GM19023 (cell line): ENCODE data around the gene IL12RB1.
"Not testable (repeated sequence)": the region's sequence is repeated elsewhere in the genome, so short reads cannot be mapped to it uniquely, and the experiment has no call there.

Experiments
- ATAC-seq: cut with Tn5 transposase; IDR thresholded peaks from one replicate; pipeline ENCODE4 v1.9.1; 2021; ENCODE audit warnings: mild to moderate bottlenecking, moderate library complexity; ENCODE audit not compliant: unreplicated experiment

Gene IL12RB1

DNA sequence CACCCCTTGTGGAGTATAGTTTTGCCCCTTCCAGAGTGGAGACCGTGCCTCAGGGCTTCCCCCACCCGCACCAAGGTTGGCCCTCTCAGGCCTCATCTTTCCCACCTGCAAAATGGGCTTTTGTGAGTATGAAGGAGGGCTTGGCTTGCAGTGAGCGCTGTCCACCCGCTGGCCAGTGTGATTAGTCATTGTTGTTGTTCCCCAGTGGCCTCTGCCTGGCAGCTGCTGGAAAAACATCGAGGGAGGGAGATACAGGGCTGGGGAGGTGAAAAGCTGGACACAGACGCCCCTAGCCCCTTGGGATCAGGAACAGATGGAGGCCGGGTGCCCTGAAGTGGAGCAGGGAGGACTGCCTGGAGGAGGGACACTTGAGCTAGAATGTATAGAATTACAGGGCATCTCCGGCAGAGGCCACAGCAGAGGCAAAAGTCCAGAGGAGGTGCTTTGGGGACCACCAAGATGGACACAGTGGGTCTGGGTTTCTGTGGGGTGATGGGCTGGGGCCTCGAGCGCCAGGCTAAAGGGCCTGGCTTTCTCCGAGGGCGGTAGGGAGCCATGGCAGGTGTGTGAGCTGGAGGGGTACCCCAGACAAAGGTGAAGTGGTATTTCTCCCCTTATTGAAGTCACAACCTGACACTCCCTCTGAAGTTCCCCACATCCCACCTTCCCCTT lies 3.9 kb upstream of the IL12RB1 start:
- ATAC-seq = no peak

DNA sequence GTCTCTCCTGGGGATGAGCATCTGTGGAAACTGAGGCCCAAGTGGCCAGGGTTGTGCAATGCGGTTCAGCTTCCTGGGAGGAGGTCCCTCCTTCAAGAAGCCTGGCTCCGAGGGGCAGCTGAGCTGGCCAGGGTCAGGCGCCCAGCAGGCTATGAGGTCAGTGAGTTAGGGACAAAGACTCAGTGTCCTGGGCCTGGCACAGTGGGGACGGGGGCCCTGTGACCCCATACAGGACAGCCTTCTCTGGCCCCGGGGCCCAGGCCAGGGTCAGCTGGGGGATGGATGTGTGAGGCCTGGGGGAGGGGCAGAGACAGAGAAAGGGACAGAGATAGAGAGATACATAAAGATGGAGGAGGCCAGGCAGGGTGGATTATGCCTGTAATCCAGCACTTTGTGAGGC lies 3.0 kb upstream of the IL12RB1 start:
- no peak for ATAC-seq

DNA sequence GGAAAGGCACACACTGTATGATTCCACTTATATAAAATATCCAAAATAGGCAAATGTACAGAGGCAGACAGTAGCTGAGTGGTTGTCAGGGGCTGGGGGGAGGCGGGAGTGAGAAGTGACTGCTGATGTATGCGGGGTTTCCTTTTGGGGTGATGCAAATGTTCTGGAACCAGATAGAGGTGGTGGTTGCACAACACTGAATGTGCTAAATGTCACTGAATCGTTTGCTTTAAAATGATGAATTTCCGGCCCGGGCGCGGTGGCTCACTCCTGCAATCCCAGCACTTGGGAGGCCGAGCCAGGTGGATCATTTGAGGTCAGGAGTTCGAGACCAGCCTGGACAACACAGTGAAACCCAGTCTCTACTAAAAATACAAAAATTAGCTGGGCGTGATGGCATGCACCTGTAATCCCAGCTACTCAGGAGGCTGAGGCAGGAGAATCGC lies 2.4 kb upstream of the IL12RB1 start:
- not testable (repeated sequence) for ATAC-seq

DNA sequence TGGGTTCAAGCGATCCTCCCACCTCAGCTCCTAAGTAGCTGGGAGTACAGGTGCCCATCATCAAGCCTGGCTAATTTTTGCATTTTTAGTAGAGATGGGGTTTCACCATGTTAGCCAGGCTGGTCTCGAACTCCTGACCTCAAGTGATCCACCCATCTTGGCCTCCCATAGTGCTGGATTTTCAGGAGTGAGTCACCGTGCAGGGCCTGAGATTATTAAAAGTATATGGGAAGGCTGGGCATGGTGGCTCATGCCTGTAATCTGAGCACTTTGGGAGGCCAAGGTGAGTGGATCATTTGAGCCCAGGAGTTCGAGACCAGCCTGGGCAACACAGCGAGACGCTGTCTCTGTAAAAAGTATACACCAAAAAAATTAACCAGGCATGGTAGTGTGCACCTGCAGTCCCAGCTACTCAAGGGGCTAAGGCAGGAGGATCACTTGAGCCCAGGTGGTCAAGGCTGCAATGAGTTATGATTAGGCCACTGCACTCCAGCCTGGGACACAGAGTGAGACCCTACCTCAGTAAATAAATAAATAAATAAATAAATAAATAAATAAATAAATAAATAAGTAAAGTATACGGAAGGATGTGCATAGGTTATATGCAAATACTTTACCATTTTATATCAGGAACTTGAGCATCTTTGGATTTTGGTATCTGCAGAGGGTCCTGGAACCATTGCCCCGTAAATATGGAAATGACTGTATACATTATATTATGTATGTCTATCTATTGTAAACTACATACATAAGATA lies 854 bp downstream of the IL12RB1 start:
- ATAC-seq = no peak

DNA sequence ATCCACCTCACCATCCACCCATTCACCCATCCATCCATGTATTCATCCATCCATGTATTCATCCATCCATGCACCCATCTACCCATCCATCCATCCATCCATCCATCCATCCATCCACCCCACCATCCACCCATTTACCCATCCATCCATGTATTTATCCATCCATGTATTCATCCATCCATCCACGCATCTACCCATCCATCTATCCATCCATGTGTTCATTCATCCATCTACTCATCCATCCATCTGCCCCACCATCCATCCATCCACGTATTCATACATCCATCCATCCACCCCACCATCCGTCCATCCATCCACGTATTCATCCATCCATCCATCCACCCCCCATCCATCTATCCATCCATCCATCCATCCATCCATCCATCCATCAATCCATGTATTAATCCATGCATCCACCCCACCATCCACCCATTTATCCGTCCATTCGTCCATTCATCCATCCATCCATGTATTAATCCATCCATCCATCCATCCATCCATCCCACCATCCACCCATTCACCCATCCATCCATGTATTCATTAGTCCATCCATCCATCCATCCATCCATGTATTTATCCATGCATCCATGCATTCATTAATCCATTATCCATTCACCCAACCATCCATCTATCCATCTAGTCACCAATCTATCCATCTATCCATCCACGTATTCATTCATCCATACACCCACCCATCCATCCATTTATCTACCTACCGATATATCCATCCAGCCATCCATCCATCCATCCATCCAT lies 2.6 kb downstream of the IL12RB1 start:
- ATAC-seq = no peak

DNA sequence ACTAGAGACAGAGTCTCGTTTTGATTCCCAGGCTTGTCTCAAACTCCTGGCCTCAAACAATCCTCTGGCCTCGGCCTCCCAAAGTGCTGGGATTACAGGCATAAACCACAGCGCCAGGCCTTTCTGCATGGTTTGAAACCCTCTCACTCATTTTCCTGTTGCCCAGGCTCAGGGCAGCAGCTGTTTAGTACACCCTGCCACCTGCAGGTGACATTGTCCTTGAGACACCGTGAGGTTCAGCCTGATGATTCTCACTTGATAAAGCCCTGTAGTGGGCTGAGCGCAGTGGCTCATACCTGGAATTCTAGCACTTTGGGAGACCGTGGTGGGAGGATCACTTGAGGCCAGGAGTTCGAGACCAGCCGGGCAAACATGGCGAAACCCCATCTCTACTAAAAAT lies 12.5 kb downstream of the IL12RB1 start:
- no peak for ATAC-seq

DNA sequence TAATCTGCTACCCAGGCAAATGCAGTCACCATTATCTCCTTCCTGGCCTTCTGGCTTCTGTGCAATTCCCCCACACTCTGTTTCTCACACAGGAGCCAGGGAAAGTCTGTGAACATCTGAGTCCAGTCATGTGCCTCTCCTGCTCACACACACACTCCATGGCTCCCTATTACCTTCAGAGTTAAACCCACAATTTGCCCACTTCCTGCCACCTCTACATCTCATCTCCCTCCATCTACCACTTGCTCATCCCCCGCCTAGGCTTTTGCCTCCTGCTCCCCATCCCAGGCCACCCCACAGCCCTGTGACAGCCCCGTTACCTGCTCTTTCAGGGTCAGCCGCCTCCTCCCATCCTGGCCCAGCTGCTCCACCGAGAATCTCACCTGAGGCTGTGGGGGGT lies 13.5 kb downstream of the IL12RB1 start:
- no peak for ATAC-seq

DNA sequence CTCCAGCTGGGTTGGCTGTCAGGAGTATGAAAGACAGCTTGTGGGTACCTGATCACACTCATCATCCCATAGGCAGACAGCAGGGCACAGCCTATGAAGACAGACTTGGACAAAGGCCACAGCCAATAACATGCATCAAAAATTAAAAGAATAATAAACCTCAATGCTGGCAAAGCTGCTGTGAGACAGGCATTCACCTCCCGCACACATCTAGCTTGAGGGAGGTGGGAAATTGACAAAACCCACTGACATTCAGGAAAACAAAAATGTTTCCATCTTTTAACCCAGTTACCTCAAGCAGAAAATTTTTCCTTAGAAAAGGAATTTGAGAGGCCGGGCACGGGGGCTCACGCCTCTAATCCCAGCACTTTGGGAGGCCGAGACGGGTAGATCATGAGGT lies 14.4 kb downstream of the IL12RB1 start:
- ATAC-seq = no peak

DNA sequence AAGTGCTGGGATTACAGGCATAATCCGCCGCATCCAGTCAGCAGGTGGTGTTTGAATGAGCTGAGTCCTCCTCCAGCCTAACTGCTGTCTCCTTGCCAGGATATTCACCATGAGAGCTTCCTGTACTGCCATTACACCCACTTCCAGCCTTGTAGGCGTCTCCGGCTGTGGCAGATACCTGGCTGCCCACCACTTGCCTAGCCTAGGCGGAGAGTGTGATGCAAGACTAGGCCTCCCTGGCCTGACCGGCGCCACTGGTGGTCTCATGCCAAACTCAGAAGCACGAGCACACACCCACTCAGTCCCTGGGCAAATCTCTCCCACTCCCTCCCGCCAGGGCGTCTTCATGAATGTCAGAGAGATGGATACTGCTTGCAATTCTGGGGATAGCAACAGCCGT lies 16.6 kb downstream of the IL12RB1 start:
- ATAC-seq = no peak

DNA sequence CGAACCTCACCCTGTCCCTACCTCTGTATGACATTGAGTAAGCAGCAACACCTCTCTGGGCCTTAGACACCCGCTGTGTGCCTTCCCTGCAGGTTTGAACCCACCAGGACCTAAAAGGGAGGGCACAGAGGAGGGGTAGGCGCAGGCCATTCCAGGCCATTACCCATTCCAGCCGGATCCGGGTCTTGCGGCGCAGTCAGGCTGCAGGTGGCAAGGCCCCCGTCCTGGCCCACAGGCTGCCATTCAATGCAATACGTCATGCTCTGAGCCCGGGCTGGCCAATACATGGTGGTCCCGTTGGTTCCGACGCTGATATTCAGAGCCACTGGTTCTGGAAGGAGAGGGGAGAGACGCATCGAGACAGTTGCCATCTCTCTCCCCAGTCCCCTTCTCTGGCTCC lies 17.4 kb downstream of the IL12RB1 start:
- ATAC-seq = no peak

DNA sequence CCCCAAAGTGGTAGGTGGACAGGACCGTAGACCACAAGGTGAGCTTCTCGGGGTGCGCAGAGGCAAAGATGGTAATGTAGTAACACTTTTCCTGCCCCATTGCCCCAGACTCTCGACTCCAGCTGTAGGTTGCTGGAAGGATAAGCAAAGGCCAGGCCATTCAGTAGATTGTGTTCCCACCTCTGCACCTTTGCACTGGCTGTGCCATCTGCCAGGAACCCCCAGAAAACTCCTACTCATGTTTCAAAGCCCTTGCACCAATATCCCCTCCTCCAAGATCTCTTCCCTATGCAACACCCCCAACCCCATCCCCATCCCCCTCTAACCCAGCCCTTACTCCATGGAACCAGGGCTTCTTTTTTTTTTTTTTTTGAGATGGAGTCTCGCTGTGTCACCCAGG lies 18.3 kb downstream of the IL12RB1 start:
- no peak for ATAC-seq

DNA sequence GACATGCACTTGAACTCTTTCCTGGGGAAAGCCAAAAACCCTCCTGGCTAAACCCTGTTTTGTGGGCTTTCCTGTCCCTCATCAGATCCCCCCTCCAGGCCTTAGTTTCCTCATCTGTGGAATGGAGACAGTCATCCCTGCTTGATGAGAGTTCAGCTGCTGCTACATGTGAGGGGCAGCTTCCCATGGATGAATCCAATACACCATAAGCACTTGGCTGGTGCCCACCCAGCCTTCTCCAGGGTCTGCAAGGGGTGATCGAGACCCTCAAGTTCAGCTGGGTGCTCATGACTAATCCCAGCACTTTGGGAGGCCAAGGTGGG lies 21.6 kb downstream of the IL12RB1 start:
- ATAC-seq = no peak

DNA sequence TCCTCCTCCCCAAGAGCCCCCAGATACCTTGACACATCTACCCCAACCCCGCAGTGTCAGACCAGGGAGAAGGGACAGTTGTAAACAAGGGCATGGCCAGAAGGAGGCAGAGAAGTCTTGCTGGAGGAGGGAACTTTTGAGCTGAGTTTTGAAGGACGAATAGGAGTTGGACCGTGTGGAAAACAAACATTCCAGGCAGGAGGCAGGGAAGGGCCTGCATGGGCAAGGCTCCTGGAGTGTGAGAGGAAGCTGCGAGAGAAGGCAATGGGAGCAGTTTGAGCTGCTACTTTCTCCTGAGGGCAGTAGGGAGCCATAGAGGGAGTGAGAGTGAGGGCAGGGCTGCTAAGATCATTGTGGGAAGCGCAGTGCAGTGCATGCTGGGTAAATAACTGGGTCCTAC lies 23.3 kb downstream of the IL12RB1 start:
- ATAC-seq = no peak

DNA sequence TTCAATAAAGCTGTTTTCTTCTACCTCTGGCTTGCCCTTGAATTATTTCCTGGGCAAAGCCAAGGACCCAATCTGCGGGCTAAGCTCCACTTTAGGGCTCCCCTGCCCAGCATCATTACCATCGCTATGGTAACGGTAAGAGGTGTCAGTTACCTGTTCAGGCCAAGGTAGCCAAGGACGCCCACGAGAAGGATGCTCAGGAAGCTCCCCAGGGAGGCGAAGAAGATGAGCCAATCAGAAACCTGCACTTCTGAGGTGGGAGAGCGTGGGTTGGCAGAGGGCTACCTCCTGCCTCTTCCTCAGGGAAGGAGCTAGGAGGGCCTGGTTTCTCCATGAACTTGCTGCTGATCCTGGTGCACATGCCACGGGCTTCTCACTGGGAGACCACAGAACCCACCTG lies 24.7 kb downstream of the IL12RB1 start:
- ATAC-seq = no peak

DNA sequence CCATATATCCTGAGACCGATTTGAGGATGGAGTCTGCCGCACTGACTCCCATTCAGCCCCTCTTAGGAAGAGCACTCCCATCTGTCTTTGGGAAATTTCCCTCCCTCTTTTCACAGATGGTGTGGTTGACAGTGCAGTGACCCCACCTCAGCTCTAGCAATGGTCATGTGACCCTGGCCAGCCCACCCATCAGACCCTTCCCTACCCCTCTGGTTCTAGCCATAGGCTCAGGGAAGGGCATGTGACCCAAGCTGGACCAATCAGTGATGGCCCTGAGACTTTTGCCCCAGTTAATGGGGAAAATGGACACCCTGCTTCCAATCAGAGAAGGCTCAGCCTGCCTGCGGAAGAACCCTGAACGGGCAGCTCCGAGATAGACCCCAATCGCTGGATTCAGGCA lies 26.3 kb downstream of the IL12RB1 start:
- ATAC-seq = no peak

DNA sequence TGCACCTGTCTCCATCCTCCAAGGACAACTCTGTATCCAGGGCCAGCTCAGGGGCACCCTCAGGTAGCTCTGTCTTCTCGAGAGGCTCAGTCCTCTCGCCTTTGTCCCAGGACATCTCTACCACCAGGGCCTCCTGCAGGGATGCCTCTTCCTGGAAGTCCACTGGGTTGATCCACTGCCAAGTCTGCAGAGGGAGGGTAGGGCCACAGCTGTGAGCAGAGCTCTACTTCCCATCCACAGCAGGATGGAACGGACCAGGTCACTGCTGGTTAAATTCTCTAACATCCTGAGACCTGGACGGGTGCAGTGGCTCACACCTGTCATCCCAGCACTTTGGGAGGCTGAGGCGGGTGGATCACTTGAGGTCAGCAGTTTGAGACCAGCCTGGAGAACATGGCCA lies 26.8 kb downstream of the IL12RB1 start:
- ATAC-seq = no peak

DNA sequence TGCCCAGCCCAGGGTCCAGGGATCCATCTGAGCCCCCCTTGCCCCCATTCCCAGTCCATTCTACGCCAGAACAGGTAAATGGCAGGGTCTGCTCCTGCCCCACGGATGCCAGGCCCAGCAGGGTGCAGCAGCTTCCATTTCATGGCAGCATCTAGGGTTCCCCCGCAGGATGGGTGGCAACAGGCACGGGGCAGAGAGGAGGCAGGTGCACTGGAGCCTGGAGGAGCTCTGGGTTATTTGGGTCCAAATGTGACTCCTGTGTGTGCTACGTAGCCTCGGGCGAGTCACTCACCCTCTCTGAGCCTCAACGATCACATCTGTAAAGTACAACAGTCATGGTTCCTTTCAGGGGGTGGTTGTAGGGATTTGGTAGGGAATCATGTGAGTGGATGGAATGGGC lies 27.4 kb downstream of the IL12RB1 start:
- no peak for ATAC-seq

DNA sequence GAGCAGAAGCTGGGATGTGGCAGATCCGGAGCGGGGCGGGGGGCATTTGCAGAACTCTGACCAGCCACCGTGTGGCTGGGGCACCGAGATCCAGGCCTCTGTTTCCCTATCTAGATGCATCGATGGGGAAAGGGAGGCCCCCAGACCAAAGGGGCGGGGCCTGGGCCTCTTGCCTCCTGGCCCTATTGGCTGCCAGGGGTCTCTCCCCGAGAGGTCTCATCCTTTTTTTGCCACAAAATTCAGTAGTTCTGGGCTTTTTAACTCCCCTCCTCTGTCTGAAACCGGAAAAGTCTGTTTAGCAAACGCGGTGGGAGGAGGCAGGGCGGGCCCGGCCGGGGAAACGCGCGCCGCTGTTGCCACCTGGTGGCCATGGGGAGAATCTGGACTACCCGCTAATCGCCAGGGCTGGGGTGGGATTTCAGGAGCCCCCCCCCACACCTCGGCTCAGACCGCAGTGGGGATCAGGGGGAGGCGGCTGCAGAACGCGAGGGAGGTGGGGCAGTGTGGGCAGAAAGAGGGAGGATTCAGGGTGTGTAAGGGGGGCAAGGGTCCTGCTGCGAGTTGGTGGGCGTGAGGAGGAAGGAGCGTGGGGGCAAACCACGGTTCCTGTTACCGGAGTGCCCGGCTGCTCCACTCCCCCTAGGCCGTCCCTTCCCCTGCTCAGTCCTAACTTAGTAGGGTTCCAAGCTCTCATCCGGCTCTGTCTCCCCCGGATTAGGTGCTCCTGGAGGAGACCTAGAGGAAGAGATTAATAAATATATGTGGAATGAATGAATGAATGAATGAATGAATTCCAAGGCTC lies 28.3 kb downstream of the IL12RB1 start:
- ATAC-seq = no peak

DNA sequence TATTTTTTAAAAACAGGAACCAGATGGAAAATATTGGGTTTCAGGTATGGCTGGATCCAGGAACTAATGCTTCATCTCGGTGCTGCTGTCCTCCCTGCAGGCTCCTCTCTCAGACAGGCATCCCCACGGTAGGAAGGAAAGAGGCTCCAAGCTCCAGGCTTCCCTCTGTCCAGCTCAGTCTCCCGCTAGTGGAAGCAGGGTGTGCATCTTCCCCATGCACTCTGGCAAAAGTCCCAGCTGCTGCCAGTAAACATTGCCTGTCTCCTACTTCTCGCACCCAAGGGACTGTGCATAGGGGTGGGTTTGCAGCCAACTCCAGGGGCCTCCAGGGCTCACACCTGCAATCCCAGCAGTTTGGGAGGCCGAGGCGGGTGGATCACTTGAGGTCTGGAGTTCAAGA lies 29.2 kb downstream of the IL12RB1 start:
- ATAC-seq = no peak

DNA sequence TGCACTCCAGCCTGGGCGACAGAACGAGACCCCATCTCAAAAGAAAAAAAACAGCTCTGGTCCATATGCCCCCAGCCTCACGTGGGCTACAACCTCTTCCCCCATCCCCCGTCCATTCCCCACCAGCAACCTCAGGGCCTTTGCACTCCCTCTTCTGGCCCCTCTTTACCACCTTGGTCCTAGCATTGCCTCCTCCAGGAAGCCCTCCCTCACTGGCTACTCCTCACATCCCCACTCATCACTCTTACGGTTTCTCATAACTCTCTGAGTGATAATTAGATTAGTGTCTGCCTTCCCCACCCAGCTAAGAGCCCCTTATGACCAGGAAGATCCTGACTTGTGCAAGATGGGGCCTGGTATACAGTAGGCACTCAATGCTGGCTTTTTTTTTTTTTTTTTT lies 30.8 kb downstream of the IL12RB1 start:
- ATAC-seq = no peak

DNA sequence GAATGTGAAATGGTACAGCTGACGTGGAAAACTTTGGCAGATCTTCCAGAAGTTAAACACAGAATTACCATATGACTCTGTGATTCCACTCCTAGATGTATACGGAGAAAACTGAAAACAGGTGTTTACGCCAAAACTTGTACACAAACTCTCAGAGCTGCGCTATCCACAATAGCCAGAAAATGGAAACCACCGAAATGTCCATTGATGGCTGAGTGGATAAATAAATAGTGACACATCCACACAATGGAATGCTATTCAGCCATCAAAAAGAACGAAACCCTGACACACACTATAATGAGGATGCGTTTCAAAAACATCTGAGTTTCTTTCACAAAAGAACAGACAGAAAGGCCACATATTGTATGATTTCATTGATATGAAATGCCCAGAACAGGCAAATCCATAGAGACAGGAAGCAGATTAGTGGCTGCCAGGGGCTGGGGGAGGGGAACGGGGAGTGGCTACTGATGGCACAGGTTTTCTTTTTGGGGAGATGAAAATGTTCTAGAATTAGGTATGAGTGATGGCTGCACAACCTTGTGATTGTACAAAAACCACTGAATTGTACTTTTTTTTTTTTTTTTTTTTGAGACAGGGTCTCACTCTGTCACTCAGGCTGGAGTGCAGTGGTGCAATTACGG lies 33.0 kb downstream of the IL12RB1 start:
- no peak for ATAC-seq
